ENCODE results near the gene FBXW8.

FBXW8 gene

GRCh38 chr12:117026921-117027250 is 116.1 kb downstream of the FBXW8 start:
- H3K27me3 Mint-ChIP-seq (ENCODE audit: low read depth, poor library complexity), result peaks cover 2% of the 10 kb centered on the region
- H3K9me3 Mint-ChIP-seq, result no peaks in the 10 kb centered on the region
- H3K4me3 Mint-ChIP-seq, result no peak overlapping the region
- TF ChIP-seq CTCF (IDR thresholded peaks at IDR 0.05), result no peak
- H3K27ac Mint-ChIP-seq, result no peak overlapping the region
- DNase-seq, result no peak
- H3K36me3 Mint-ChIP-seq (ENCODE audit: low read depth), result peaks cover 27% of the 10 kb centered on the region
- H3K4me1 Mint-ChIP-seq, result peaks cover 56% of the 10 kb centered on the region

- peaks cover 2% of the 10 kb centered on the region for H3K27me3 Mint-ChIP-seq (ENCODE audit: low read depth, poor library complexity)
- H3K9me3 Mint-ChIP-seq, result no peaks in the 10 kb centered on the region
- peaks cover 27% of the 10 kb centered on the region for H3K36me3 Mint-ChIP-seq (ENCODE audit: low read depth)
- H3K27ac Mint-ChIP-seq, result no peak overlapping the region
- no peak for TF ChIP-seq CTCF (IDR thresholded peaks at IDR 0.05)
- no peak overlapping the region for H3K4me3 Mint-ChIP-seq
- H3K4me1 Mint-ChIP-seq, result peaks cover 56% of the 10 kb centered on the region
- no peak for DNase-seq
Observed at GRCh38 chr12:117027251-117028086, 116.7 kb downstream of the FBXW8 start.

GRCh38 chr12:117028254-117028653 is 117.5 kb downstream of the FBXW8 start:
- Mint-ChIP-seq H3K27me3 (ENCODE audit: low read depth, poor library complexity) (peaks cover 2% of the 10 kb centered on the region), H3K36me3 (ENCODE audit: low read depth) (peaks cover 27% of the 10 kb centered on the region), H3K9me3 (no peaks in the 10 kb centered on the region), H3K27ac (peak overlapping the region; percentile 19), H3K4me1 (peaks cover 55% of the 10 kb centered on the region), H3K4me3 (no peak overlapping the region)
- TF ChIP-seq CTCF (IDR thresholded peaks at IDR 0.05), result no peak
- no peak for DNase-seq

GRCh38 chr12:117030187-117030900 is 119.6 kb downstream of the FBXW8 start:
- Mint-ChIP-seq H3K4me1 (peaks cover 60% of the 10 kb centered on the region), H3K9me3 (no peaks in the 10 kb centered on the region), H3K4me3 (no peak overlapping the region), H3K27me3 (ENCODE audit: low read depth, poor library complexity) (peaks cover 2% of the 10 kb centered on the region), H3K27ac (peak overlapping the region; percentile 22), H3K36me3 (ENCODE audit: low read depth) (peaks cover 23% of the 10 kb centered on the region)
- no peak for DNase-seq
- TF ChIP-seq CTCF (IDR thresholded peaks at IDR 0.05), result no peak

- H3K27ac Mint-ChIP-seq, result no peak overlapping the region
- H3K4me3 Mint-ChIP-seq, result no peak overlapping the region
- no peak for DNase-seq
- H3K36me3 Mint-ChIP-seq (ENCODE audit: low read depth), result peaks cover 18% of the 10 kb centered on the region
- H3K27me3 Mint-ChIP-seq (ENCODE audit: low read depth, poor library complexity), result peaks cover 5% of the 10 kb centered on the region
- no peaks in the 10 kb centered on the region for H3K9me3 Mint-ChIP-seq
- no peak for TF ChIP-seq CTCF (IDR thresholded peaks at IDR 0.05)
- H3K4me1 Mint-ChIP-seq, result peaks cover 49% of the 10 kb centered on the region
Observed at GRCh38 chr12:117031843-117032592, 121.3 kb downstream of the FBXW8 start.

All from nephron progenitor cell (in vitro differentiated cells).